EL (cell line): ENCODE measurements around the gene CNPY2.
"Not testable (repeated sequence)": the region's sequence is repeated elsewhere in the genome, so short reads cannot be mapped to it uniquely, and the experiment has no call there.

Experiments
- DNase-seq: peaks from one replicate; pipeline ENCODE4 v3.0.0-alpha.2; 2016

The CNPY2 gene

DNA sequence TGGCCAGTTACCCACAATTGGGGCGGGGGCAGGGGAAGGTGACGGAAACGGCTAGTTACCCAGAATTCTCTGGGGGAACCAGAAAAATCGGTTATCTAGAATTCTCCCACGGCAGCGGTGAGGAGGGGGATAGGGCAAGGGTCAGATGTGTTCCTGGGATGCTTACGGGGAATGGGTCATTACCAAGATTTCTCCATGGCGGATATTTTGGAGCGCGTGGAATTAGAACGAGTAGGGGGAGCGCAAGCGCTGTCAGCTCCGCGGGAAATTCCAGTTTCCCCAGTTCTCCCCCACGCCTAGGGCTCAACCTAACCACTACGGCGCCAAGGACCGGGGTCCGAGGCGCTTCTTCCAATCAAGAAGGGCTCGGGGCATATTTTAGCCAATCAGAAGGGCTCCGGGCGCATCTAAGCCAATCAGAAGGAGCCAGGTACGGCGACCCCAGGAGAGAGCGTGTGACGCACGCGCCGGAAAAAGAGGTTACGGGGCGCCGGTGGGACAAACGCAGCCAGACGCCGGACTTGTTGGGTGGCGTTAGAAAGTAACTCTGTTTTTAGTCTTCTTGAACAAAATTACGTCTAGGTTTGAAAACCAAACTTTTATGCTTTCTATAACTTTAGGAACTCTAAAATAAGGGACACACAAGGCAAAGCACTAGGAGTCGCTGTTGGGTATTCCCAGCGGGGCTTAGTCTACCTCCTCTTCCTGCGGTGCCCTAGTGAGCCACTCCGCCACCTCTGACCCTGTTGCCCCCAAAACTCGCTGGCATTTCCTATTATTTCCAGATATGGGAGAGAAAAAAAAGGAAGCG is 18.1 kb upstream of the CNPY2 start, which contains the start of gene PAN2:
PAN2 (minus strand) TSS at position 322 of the 811 bp plus-strand sequence. CDS start 906 bp downstream, outside the sequence.
- DNase-seq = peak; percentile 99

DNA sequence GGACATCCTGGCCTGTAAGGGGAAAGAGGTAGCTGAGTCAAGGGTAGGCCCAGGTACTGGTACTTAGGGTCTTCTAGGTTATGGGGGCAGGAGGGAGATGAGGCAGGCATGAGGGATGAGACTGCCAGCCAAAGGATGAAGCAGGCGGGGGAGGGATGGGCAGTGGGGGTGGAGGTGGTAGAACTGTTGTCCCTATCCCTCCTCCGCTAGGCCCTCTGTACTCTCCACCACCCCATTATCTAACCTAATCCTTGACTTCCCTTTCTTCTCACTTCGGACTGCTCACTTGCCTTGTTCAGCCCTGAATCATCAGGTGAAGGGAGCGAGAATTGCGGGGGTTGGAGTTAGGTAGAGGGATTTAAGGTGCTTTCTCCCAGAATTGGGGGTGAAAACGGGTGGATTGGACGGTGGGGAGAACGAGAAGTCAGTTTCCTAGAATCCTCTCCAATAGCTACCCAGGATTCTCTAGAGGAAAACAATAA is 17.4 kb upstream of the CNPY2 start:
- DNase-seq = no peak

DNA sequence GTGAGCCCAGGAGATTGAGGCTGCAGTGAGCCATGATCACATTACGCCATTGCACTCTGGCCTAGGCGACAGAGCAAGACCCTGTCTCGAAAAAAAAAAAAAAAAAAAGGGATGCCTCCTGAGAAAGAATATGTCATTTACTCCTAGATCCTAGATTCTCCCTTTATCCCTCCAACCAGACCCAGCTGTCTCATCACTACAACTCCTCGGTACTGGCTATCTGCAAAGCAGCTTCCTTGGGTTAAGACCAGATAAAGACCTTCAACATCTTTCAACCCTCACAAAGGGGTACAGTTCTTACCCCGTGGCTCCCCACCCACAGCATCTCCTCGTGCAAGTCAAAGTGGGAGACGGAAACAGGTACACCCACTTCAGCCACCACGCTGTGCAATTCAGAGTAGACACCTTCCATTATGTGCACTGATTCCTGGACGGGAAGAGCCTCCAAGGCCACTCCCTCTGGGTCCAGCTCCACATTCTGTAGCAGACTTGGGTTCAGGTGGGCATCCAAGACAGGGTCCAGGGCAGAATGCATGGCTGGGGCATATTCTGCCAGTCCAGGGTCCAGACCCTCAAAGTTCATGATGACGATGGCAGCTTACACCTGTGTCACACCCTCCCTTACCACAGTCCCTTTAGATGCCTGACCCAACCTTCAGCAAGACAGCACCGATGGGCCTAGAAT is 16.9 kb upstream of the CNPY2 start:
- no peak for DNase-seq

DNA sequence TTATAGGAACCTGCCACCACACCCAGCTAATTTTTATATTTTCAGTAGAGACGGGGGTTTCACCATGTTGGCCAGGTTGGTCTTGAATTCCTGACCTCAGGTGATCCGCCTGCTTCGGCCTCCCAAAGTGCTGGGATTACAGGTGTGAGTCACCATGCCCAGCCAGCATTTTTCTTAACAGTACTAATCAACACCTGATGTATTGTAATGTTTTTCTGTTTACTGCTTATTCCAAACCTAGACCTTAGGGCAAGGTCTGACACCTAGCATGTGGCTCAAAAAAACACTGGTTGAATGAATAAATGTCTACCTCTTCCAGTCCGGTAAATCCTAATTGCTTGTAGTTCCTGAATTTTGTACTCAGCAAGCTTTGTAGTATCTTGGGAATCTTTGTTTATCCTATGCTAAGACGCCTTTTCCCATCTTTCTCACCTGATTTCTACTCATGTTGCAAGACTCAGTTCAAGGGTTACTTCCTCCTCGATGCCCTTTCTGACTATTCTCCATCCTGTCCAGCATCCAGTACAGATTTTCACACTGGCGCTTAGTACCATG is 15.2 kb upstream of the CNPY2 start:
- no peak for DNase-seq

- no peak for DNase-seq
These were observed 10.7 kb upstream of the CNPY2 start for GRCh38 chr12:56326533-56326932.

DNA sequence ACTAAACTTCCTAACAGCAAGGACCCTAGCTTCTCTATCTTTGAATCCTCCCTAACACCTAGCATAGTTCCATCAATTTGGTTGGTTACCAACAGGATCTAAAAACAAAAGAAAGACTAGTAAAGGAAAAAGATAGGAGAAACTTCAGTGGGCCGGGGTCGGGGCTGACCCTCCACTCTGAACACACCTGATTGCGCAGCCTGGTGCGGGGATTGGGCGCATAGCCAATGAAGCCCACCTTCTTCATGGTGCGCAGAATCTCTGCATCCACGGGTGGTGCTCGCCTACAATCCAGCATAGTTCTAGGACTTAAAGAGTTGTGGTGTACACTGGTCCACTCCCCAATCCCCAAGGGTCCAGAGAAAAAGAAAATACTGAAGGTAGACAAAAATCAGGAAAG is 10.3 kb upstream of the CNPY2 start:
- DNase-seq = no peak

GRCh38 chr12:56324206-56324605 is 8.4 kb upstream of the CNPY2 start:
- no peak for DNase-seq

DNA sequence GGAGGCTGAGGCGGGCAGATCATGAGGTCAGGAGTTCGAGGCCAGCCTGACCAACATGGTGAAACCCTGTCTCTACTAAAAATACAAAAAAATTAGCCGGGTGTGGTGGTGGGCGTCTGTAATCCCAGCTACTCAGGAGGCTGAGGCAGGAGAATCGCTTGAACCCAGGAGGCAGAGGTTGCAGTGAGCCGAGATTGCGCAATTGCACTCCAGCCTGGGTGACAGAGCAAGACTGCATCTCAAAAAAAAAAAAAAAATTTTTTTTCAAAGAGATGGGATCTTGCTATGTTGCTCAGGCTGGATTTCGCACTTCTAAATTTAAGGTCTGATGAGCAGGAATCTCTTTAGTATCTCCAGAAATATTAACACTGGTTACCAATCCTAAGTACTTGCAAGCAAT is 5.8 kb upstream of the CNPY2 start:
- DNase-seq = not testable (repeated sequence)

DNA sequence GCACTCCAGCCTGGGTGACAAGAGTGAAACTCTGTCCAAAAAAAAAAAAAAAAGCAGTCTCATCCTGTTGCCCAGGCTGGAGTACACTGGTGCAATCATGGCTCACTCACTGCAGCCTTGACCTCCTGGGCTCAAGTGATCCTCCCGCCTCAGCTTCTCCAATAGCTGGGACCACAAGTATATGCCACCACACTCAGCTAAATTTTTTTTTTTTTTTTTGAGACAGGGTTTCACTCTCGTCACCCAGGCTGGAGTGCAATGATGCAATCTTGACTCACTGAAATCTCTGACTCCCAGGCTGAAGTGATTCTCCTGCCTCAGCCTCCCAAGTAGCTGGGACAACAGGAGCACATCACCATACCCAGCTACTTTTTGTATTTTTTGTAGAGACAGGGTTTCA is 5.2 kb upstream of the CNPY2 start:
- DNase-seq = peak; percentile 44

DNA sequence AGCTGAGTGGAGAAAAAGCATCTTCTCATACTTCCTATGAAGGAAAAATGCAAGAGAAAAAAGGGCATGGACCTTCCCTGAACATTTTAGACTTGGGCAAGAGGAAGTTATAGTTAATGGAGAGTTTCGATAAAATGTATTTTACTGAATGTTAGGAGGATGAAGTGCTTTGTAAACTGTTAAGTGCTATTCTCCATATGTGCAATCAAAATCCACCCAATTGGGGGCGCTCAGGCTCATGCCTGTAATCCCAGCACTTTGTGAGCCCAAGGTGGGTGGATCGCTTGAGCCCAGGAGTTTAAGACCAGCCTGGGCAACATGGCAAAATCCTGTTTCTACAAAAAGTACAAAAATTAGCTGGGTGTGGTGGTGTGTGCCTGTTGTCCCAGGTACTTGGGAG is 1.9 kb upstream of the CNPY2 start:
- DNase-seq = no peak

- no peak for DNase-seq
These were observed 553 bp downstream of the CNPY2 start for GRCh38 chr12:56315249-56315621.

GRCh38 chr12:56311003-56311402 is 4.8 kb downstream of the CNPY2 start:
- DNase-seq = no peak

GRCh38 chr12:56308714-56309113 is 7.1 kb downstream of the CNPY2 start:
- DNase-seq = no peak

DNA sequence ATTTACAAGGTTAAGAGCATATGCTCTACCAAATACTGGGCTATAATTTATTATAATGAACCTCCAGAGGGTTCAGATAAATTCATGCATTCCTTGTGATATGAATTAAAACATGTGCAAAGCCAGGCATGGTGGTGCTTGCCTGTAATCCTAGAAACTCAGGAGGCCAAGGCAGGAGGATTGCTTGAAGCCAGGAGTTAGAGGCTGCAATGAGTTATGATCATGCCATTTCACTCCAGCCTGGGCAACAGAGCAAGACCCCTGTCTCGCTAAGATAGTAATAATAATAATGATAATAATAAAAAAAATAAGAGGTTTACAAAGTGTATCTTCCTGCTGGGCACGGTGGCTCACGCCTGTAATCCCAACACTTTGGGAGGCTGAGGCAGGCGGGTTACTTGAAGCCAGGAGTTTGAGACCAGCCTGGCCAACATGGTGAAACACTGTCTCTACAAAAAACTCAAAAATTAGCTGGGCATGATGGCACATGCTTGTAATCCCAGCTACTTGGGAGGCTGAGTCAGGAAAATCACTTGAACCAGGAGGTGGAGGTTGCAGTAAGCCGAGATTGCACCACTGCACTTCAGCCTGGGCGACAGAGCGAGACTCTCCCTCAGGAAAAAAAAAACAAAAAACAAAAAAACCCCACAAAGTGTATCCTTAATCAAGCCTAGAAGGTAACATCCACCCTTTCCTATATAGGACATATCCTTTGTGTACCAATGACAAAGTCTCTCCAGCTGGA is 8.4 kb downstream of the CNPY2 start:
- no peak for DNase-seq

- no peak for DNase-seq
These were observed 10.8 kb downstream of the CNPY2 start for GRCh38 chr12:56304872-56305590.

GRCh38 chr12:56304276-56304675 is 11.5 kb downstream of the CNPY2 start:
- no peak for DNase-seq

DNA sequence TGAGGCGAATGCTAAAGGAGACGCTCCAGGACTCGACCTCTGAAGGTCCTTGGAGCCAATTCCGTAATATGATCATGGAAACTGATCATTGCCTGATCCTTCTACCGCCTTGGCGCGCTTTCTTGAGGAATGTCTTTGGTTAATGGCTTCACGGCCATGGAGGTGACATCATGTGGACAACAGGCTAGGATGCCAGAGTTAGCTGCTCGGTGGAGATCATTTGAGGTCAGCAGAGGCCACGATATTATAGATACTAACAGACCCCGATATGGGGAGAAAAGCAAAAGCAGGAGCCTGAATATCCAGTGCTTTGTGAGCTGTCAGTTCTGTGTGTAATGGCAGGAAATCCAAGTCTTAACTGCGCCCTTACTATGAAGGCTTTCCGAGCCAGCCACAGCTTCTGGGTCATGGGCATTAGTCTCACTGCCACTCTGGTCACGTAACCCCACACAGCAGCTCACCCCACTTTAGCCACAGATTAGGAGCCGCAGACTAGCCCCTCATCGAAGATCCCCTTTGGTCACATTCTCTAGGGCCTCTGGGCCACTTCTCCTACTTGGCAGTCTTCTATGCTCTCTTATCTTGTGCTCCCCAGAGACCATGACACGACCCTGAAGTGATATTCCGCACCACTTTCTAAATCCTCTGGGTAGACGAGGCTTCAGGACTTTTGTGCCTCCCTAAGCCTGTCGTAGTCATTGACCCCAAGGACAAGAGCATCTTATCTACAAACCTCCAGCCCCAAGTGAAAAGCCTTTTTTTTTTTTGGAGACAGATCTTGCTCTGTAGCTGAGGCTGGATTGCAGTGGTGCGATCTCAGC is 14.9 kb downstream of the CNPY2 start:
- DNase-seq = no peak

DNA sequence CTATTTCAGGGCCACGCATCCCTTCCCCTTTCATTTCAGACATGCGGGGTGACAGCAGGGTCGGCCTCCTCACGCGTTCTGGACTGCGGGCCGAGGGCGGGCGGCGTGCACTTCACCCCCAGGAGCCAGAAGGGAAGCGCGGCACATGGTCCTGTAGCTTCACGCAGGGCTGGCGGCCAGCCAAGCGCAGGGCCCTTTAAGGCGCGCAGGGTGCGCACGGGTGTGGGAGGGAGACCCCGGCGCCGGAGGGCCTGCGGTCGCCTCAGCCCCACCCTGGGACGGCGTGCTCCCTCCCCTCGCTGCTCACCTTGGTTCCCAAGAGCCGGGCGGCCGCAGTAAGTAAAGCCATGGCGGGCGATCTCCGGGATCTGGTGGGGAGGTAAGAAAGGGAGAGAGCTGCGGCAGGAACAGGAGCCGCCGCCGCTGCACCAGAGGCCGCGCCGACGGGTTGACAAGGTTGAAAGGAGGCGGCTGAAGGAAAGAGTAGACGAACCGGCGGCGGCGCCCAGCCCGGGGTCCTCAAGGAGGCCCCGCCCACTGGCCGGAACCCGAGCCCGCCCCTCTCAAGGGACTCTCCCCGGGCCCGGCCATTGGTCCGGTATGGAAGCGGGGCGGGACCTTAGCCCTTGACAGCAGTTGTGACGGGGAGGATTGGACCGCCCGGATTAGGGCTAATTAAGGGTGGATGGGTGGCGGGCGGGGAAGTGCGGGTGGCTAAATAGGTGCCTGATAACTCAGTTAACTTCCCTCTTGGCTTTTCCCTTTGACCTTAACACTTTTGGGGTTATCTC is 15.7 kb downstream of the CNPY2 start, which contains the start of gene CS:
CS (minus strand) TSS at position 478 of the 791 bp plus-strand sequence; CDS start at position 349, 129 bp downstream.
- DNase-seq = peak; percentile 99

- DNase-seq = no peak
These were observed 16.4 kb downstream of the CNPY2 start for GRCh38 chr12:56299308-56299852.

- no peak for DNase-seq
These were observed 17.0 kb downstream of the CNPY2 start for GRCh38 chr12:56298828-56299227.
